Glutamatergic neuron (in vitro differentiated cells): Measurements from ENCODE around the gene VAV2. TPM values are rescaled to one million over a fixed set of nuclear protein-coding genes. Genes with fewer than 3 reads are reported as not detected.

ENCODE experiments used
- DNase-seq: peaks from one replicate; pipeline ENCODE4 v3.0.0; 2022
- H3K27ac Mint-ChIP-seq: one replicate; pipeline ENCODE4 v1.8.0; 2020; ENCODE audit warnings: mild to moderate bottlenecking, mixed read lengths, inconsistent platforms; ENCODE audit not compliant: unreplicated experiment
- H3K27me3 Mint-ChIP-seq: one replicate; pipeline ENCODE4 v1.8.0; 2020; ENCODE audit warnings: mild to moderate bottlenecking, moderate library complexity, mixed read lengths, inconsistent platforms; ENCODE audit not compliant: unreplicated experiment
- H3K36me3 Mint-ChIP-seq: one replicate; pipeline ENCODE4 v1.8.0; 2020; ENCODE audit warnings: mild to moderate bottlenecking, mixed read lengths, inconsistent platforms; ENCODE audit not compliant: unreplicated experiment
- H3K4me1 Mint-ChIP-seq: one replicate; pipeline ENCODE4 v1.8.0; 2020; ENCODE audit warnings: mild to moderate bottlenecking, low read depth, mixed read lengths, inconsistent platforms; ENCODE audit not compliant: unreplicated experiment
- H3K4me3 Mint-ChIP-seq: one replicate; pipeline ENCODE4 v1.8.0; 2020; ENCODE audit warnings: mild to moderate bottlenecking, mixed read lengths, inconsistent platforms; ENCODE audit not compliant: unreplicated experiment
- H3K9me3 Mint-ChIP-seq: one replicate; pipeline ENCODE4 v1.8.0; 2020; ENCODE audit warnings: mild to moderate bottlenecking, moderate library complexity, mixed read lengths, inconsistent platforms; ENCODE audit not compliant: unreplicated experiment
- CTCF ChIP-seq: fragments of 200-600 bp; sonication (generic); IDR thresholded peaks from one replicate; pipeline ENCODE4 v1.5.0; 2021; ENCODE audit not compliant: partially characterized antibody, unreplicated experiment
- total RNA-seq: library from RNA; stranded (reverse); fragmentation: NEBNext Ultra II Directional; extraction: Animal tissue kit (Norgen Biotek cat#: 25700); gene quantifications from one replicate; pipeline ENCODE4 v1.2.1, GENCODE V29; 2021; ENCODE audit not compliant: unreplicated experiment

VAV2 gene
- total RNA-seq, 1 donor from 2014 or later = 270 TPM

- Mint-ChIP-seq H3K27me3 (peaks cover 34% of the 10 kb centered on the region), H3K27ac (no peak overlapping the region), H3K9me3 (peaks cover 50% of the 10 kb centered on the region), H3K4me3 (peak overlapping the region; percentile 42), H3K36me3 (no peaks in the 10 kb centered on the region), H3K4me1 (peaks cover 26% of the 10 kb centered on the region)
- no peak for TF ChIP-seq CTCF
- no peak for DNase-seq
Observed at GRCh38 chr9:133801739-133802138, 190.4 kb downstream of the VAV2 start.

DNA sequence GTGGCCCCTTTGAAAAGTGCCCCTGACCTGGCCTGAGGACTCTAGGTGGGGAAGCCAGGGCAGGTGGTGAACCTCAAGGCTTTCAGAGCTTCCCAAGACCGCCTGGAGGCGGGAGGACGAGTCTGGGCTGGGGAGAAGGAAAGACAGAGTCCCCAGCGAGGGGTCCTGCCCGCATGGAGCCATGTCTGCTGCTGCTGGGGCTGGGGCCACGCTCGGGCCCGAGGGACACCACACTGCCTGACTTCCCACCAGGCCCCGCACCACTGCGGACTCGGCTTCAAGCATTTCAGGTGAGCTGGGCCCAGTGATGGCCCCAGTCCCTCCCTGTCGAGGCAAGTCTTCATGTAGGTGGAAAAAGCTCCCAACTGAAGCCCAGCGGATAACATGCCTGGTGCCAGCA is 191.9 kb downstream of the VAV2 start:
- DNase-seq = no peak
- H3K36me3 Mint-ChIP-seq = peaks cover 4% of the 10 kb centered on the region
- H3K27ac Mint-ChIP-seq = no peak overlapping the region
- H3K9me3 Mint-ChIP-seq = peaks cover 46% of the 10 kb centered on the region
- H3K4me3 Mint-ChIP-seq = no peak overlapping the region
- H3K27me3 Mint-ChIP-seq = peaks cover 31% of the 10 kb centered on the region
- no peak for TF ChIP-seq CTCF
- peaks cover 29% of the 10 kb centered on the region for H3K4me1 Mint-ChIP-seq

DNA sequence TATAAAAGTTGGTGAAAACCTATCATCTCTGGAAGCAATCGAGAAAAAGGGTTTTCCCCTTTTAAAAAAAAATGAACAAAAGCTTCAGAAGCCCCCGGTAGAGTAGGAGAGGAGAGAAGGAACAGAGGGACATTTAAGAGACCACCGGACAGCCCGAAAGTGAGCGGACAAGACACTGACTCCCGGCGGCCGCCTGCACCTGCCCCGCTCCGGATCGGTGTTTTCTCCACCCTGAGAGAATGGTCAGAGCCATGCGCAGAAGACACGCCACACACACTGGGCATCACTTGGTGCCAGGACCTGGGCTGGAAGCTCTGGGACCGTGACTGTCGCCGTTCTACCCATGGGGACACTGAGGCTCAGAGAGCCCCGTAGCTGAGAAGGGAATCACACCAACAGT is 192.4 kb downstream of the VAV2 start:
- no peak for TF ChIP-seq CTCF
- peaks cover 4% of the 10 kb centered on the region for H3K36me3 Mint-ChIP-seq
- DNase-seq = no peak
- H3K27me3 Mint-ChIP-seq = peaks cover 31% of the 10 kb centered on the region
- H3K4me1 Mint-ChIP-seq = peaks cover 32% of the 10 kb centered on the region
- no peak overlapping the region for H3K27ac Mint-ChIP-seq
- H3K4me3 Mint-ChIP-seq = no peak overlapping the region
- H3K9me3 Mint-ChIP-seq = peaks cover 46% of the 10 kb centered on the region

GRCh38 chr9:133799106-133799505 is 193.0 kb downstream of the VAV2 start:
- DNase-seq = no peak
- Mint-ChIP-seq H3K36me3 (peaks cover 4% of the 10 kb centered on the region), H3K27me3 (peaks cover 28% of the 10 kb centered on the region), H3K4me3 (no peak overlapping the region), H3K4me1 (peaks cover 36% of the 10 kb centered on the region), H3K27ac (peak overlapping the region; percentile 73), H3K9me3 (peaks cover 47% of the 10 kb centered on the region)
- TF ChIP-seq CTCF = no peak

DNA sequence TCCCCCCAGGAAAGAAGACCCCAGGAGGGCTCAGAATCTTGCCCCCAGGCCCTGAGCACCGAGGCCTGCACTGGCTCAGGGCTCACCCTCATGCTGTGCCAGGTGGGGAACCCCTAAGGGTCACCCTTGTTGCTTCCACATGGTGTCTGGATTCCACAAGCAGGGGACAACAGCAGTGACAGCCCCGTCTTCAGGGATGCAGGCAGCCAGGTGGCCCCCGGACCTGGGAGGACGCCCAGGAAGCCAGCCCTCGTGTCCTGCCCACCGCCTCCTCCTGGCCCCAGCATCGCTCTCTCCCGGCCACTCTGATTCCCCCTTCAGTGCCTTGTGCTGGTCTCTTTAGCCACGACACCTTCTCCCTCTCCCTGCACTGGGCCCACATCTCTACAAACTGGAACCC is 194.0 kb downstream of the VAV2 start:
- peaks cover 31% of the 10 kb centered on the region for H3K4me1 Mint-ChIP-seq
- H3K4me3 Mint-ChIP-seq = no peak overlapping the region
- H3K9me3 Mint-ChIP-seq = peaks cover 39% of the 10 kb centered on the region
- TF ChIP-seq CTCF = no peak
- H3K27ac Mint-ChIP-seq = peak overlapping the region; percentile 78
- peaks cover 4% of the 10 kb centered on the region for H3K36me3 Mint-ChIP-seq
- no peak for DNase-seq
- H3K27me3 Mint-ChIP-seq = peaks cover 27% of the 10 kb centered on the region
